ENCODE results near the gene PDIA6. TPM values are rescaled to one million over a fixed set of nuclear protein-coding genes. Genes with fewer than 3 reads are reported as not detected.

The PDIA6 gene
- total RNA-seq, 6 experiments from 2014 or later: 141 to 232 (median 191) TPM

GRCh38 chr2:10800163-10800562 lies 12.4 kb downstream of the PDIA6 start:
- ATAC-seq (no peak), DNase-seq (no peak)
- Histone ChIP-seq H3K4me1 (peaks cover 0 to 4% (median 0%) of the 10 kb centered on the region in 4 donors), H3K27ac (no peak overlapping the region), H3K36me3 (peaks cover 0 to 66% (median 20%) of the 10 kb centered on the region in 4 donors), H3K9me3 (no peaks in the 10 kb centered on the region), H3K4me3 (no peak overlapping the region), H3K27me3 (no peaks in the 10 kb centered on the region)
- no peak for TF ChIP-seq POLR2A (IDR thresholded peaks at IDR 0.05)
- TF ChIP-seq, protein P1, sequence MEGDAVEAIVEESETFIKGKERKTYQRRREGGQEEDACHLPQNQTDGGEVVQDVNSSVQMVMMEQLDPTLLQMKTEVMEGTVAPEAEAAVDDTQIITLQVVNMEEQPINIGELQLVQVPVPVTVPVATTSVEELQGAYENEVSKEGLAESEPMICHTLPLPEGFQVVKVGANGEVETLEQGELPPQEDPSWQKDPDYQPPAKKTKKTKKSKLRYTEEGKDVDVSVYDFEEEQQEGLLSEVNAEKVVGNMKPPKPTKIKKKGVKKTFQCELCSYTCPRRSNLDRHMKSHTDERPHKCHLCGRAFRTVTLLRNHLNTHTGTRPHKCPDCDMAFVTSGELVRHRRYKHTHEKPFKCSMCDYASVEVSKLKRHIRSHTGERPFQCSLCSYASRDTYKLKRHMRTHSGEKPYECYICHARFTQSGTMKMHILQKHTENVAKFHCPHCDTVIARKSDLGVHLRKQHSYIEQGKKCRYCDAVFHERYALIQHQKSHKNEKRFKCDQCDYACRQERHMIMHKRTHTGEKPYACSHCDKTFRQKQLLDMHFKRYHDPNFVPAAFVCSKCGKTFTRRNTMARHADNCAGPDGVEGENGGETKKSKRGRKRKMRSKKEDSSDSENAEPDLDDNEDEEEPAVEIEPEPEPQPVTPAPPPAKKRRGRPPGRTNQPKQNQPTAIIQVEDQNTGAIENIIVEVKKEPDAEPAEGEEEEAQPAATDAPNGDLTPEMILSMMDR (IDR thresholded peaks at IDR 0.05): no peak
- 94% methylated on average over 4 of the region's 4 CpGs for WGBS (ENCODE audit: insufficient coverage, low coverage, low lambda C conversion rate, missing lambda C conversion rate)
- intact Hi-C loops (cut with DNase I): no loop called here

DNA sequence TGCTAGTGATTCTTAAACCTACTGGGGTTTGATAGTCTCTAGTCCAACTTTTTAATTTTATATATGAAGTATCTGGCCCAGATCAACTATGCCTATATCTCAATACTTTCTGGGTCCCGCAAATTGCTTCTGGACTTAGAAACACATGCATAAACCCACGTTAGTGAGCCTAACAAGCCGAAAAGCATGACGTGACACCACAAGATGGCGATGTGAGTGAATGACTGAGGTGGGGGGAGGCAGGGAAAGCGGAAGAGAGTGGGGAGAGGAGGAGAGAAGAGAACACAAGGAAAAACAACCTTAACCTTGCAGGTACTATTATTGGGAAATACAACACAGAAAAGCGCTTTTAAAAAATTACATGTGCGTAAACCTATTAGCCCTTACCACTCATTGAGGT lies 13.8 kb downstream of the PDIA6 start:
- Histone ChIP-seq H3K4me1 (peaks cover 0 to 4% (median 0%) of the 10 kb centered on the region in 4 donors), H3K27me3 (no peaks in the 10 kb centered on the region), H3K36me3 (peaks cover 0 to 77% (median 25%) of the 10 kb centered on the region in 4 donors), H3K27ac (no peak overlapping the region), H3K9me3 (no peaks in the 10 kb centered on the region), H3K4me3 (no peak overlapping the region)
- no peak for ATAC-seq
- no peak for TF ChIP-seq POLR2A (IDR thresholded peaks at IDR 0.05)
- TF ChIP-seq, protein P1 (IDR thresholded peaks at IDR 0.05): no peak
- intact Hi-C loops (cut with DNase I): no loop called here
- no peak for DNase-seq
- 86% methylated on average over 8 of the region's 8 CpGs for WGBS (ENCODE audit: insufficient coverage, low coverage, low lambda C conversion rate, missing lambda C conversion rate)

- Histone ChIP-seq H3K4me3 (no peak overlapping the region), H3K27me3 (no peaks in the 10 kb centered on the region), H3K27ac (no peak overlapping the region), H3K4me1 (no peaks in the 10 kb centered on the region), H3K9me3 (no peaks in the 10 kb centered on the region), H3K36me3 (peaks cover 0 to 88% (median 38%) of the 10 kb centered on the region in 4 donors)
- no peak for ATAC-seq
- WGBS (ENCODE audit: insufficient coverage, low coverage, low lambda C conversion rate, missing lambda C conversion rate): 100% methylated on average over 2 of the region's 2 CpGs
- intact Hi-C loops (cut with DNase I): no loop called here
- DNase-seq: no peak
- TF ChIP-seq, protein P1 (IDR thresholded peaks at IDR 0.05): no peak
- no peak for TF ChIP-seq POLR2A (IDR thresholded peaks at IDR 0.05)
Observed at GRCh38 chr2:10796703-10797102, 15.9 kb downstream of the PDIA6 start.

GRCh38 chr2:10795508-10796046 lies 17.0 kb downstream of the PDIA6 start:
- intact Hi-C loops (cut with DNase I): no loop called here
- no peaks in the 10 kb centered on the region for H3K4me1 ChIP-seq
- no peaks in the 10 kb centered on the region for H3K9me3 ChIP-seq
- H3K27ac ChIP-seq: no peak overlapping the region
- ATAC-seq (no peak), DNase-seq (no peak)
- peaks cover 0 to 88% (median 39%) of the 10 kb centered on the region in 4 donors for H3K36me3 ChIP-seq
- 68% methylated on average over 7 of the region's 7 CpGs for WGBS (ENCODE audit: insufficient coverage, low coverage, low lambda C conversion rate, missing lambda C conversion rate)
- H3K27me3 ChIP-seq: no peaks in the 10 kb centered on the region
- H3K4me3 ChIP-seq: no peak overlapping the region
- TF ChIP-seq, protein P1 (IDR thresholded peaks at IDR 0.05): no peak
- no peak for TF ChIP-seq POLR2A (IDR thresholded peaks at IDR 0.05)
